Lung microvascular endothelial cell (primary cell): ENCODE data around the gene LMX1B. TPM values are rescaled to one million over a fixed set of nuclear protein-coding genes. Genes with fewer than 3 reads are reported as not detected.
A peak's percentile ranks its signal among the peaks of the same experiment; 100 is the strongest.

Experiments used
- DNase-seq, 2 donors: peaks; one replicate each; pipeline versions ENCODE4 v3.0.0 to v3.0.0-alpha.2; 2010; ENCODE audit warnings: low read depth in 2 of 2
- total RNA-seq: library from RNA; depleted of rRNA; stranded (reverse); fragments of >200 nt; gene quantifications from 2 replicates; pipeline ENCODE4 v1.2.1, GENCODE V29; 2014

Gene LMX1B
- total RNA-seq, 1 donor from 2014 or later = not detected

- no peak for DNase-seq
Measured at GRCh38 chr9:126676102-126676684, 62.5 kb downstream of the LMX1B start.

- DNase-seq = no peak
Measured at GRCh38 chr9:126676685-126677143, 63.0 kb downstream of the LMX1B start.

GRCh38 chr9:126677188-126678084, 63.7 kb downstream of the LMX1B start:
- no peak for DNase-seq

GRCh38 chr9:126678989-126679388, 65.3 kb downstream of the LMX1B start:
- DNase-seq = no peak

- DNase-seq = no peak
Measured at GRCh38 chr9:126681336-126681735, 67.6 kb downstream of the LMX1B start.

- DNase-seq = no peak
Measured at GRCh38 chr9:126682113-126682810, 68.5 kb downstream of the LMX1B start.

- no peak for DNase-seq
Measured at GRCh38 chr9:126682928-126683697, 69.4 kb downstream of the LMX1B start.

- no peak for DNase-seq
Measured at GRCh38 chr9:126683698-126684044, 69.9 kb downstream of the LMX1B start.

GRCh38 chr9:126684345-126684744, 70.6 kb downstream of the LMX1B start:
- no peak for DNase-seq

- no peak for DNase-seq
Measured at GRCh38 chr9:126684965-126685465, 71.3 kb downstream of the LMX1B start.

- no peak for DNase-seq
Measured at GRCh38 chr9:126687930-126688461, 74.3 kb downstream of the LMX1B start.

GRCh38 chr9:126688617-126689016, 74.9 kb downstream of the LMX1B start:
- no peak for DNase-seq

- DNase-seq = peak in 1 of 2 donors; percentile 58
Measured at GRCh38 chr9:126689027-126689825, 75.5 kb downstream of the LMX1B start.

- DNase-seq = peak; percentile 21 to 52
Measured at GRCh38 chr9:126690431-126691051, 76.8 kb downstream of the LMX1B start.

GRCh38 chr9:126692041-126692758, 78.5 kb downstream of the LMX1B start:
- DNase-seq = no peak

GRCh38 chr9:126692759-126693427, 79.2 kb downstream of the LMX1B start:
- DNase-seq = no peak

- no peak for DNase-seq
Measured at GRCh38 chr9:126693428-126693944, 79.8 kb downstream of the LMX1B start.
